HL-60 (cell line): Measurements from ENCODE around the gene ARAP2.
A peak's percentile ranks its signal among the peaks of the same experiment; 100 is the strongest.

ENCODE experiments used
- DNase-seq, 2 experiments: peaks; one replicate each; pipeline ENCODE4 v3.0.0-alpha.2; 2010 to 2020; ENCODE audit warnings: low read depth in 1 of 2, low spot score in 1 of 2
- H3K27ac ChIP-seq: fragments of 250-450 bp; sonication (Bioruptor Pico); replicated peaks from 2 replicates; pipeline ENCODE4 v1.5.1; 2020; ENCODE audit warnings: mild to moderate bottlenecking, moderate library complexity
- H3K27me3 ChIP-seq: fragments of 250-450 bp; sonication (Bioruptor Pico); 2 replicates; pipeline ENCODE4 v1.5.1; 2021; ENCODE audit warnings: mild to moderate bottlenecking, moderate library complexity; ENCODE audit not compliant: insufficient read depth, poor library complexity, severe bottlenecking
- H3K4me3 ChIP-seq: replicated peaks from 2 replicates; pipeline ENCODE4 v1.5.1; 2011; ENCODE audit warnings: mild to moderate bottlenecking, control low read depth, low read length; ENCODE audit not compliant: insufficient read depth
- GABPA ChIP-seq: IDR thresholded peaks from 2 replicates; pipeline ENCODE4 v1.6.1; 2012; ENCODE audit warnings: low read depth
- POLR2AphosphoS5 ChIP-seq: IDR thresholded peaks from 2 replicates; pipeline ENCODE4 v1.6.1; 2012; ENCODE audit warnings: low read depth
- REST ChIP-seq: IDR thresholded peaks from 2 replicates; pipeline ENCODE4 v1.6.1; 2012; ENCODE audit warnings: low read depth; ENCODE audit not compliant: insufficient replicate concordance
- SPI1 ChIP-seq: IDR thresholded peaks from 2 replicates; pipeline ENCODE4 v1.6.1; 2012; ENCODE audit warnings: low read depth, mild to moderate bottlenecking, borderline replicate concordance
- TF ChIP-seq, protein P1 (sequence below): IDR thresholded peaks from one replicate; pipeline ENCODE4 v1.5.1; 2011; ENCODE audit warnings: low read length, control low read depth, inconsistent platforms; ENCODE audit not compliant: insufficient read depth

ARAP2 gene

GRCh38 chr4:36273276-36273675 lies 29.0 kb upstream of the ARAP2 start:
- Histone ChIP-seq H3K27ac (no peak overlapping the region), H3K4me3 (no peak overlapping the region), H3K27me3 (no peaks in the 10 kb centered on the region)
- TF ChIP-seq POLR2AphosphoS5 (no peak), GABPA (no peak)
- DNase-seq, result no peak

DNA sequence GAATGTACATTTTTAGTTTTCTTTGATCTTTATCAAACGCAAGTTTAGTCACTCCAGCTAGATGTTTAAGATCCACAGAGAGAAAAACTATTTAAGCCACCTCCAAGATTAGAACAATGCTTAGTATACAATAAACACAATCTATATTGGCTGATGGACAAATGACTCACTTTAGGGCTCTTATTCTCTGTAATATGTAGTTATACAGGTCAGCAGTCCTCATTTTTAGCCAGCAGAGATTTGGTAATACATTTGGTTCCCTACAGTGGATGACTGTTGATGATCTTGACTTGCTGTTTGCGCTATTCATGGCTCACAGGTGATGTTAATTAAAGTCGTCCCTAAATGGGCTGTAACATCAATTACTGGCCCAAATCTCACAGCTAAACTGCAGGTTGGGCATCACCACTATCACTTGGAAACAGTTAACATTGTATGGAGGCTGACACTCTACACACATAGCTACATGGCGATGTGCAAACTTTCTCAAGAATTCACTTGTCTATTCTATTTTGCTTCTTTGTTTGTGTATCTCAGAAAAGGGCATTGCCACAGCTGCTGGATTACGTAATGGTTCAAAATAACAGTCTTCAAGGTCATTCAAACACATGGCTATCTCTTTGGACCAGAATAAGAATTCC lies 25.3 kb upstream of the ARAP2 start:
- H3K27ac ChIP-seq, result no peak overlapping the region
- no peak overlapping the region for H3K4me3 ChIP-seq
- TF ChIP-seq REST (no peak), POLR2AphosphoS5 (no peak)
- TF ChIP-seq, protein P1, sequence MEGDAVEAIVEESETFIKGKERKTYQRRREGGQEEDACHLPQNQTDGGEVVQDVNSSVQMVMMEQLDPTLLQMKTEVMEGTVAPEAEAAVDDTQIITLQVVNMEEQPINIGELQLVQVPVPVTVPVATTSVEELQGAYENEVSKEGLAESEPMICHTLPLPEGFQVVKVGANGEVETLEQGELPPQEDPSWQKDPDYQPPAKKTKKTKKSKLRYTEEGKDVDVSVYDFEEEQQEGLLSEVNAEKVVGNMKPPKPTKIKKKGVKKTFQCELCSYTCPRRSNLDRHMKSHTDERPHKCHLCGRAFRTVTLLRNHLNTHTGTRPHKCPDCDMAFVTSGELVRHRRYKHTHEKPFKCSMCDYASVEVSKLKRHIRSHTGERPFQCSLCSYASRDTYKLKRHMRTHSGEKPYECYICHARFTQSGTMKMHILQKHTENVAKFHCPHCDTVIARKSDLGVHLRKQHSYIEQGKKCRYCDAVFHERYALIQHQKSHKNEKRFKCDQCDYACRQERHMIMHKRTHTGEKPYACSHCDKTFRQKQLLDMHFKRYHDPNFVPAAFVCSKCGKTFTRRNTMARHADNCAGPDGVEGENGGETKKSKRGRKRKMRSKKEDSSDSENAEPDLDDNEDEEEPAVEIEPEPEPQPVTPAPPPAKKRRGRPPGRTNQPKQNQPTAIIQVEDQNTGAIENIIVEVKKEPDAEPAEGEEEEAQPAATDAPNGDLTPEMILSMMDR, result no peak
- H3K27me3 ChIP-seq, result no peaks in the 10 kb centered on the region
- no peak for DNase-seq

DNA sequence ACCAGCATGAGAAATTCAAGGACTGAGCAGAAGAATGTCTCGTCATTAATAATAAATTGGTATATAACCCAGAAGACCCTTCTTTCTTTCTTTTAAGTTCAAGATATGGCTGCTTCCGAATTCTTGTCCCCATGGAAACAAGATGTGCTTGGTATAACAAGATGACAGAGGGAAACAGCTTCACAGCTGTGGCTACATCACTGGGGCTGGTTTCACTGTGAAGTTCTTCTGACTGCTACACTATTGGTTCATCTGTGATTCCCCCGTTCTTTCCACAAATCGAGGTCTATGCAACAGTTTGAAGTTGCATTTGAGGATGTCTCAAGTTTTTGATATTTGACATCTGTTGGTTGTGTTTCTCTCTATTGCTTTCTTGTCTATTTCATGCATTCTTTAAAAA lies 24.8 kb upstream of the ARAP2 start:
- no peak overlapping the region for H3K4me3 ChIP-seq
- TF ChIP-seq GABPA (no peak), POLR2AphosphoS5 (no peak), REST (no peak), SPI1 (no peak)
- TF ChIP-seq, protein P1, result no peak
- H3K27ac ChIP-seq, result no peak overlapping the region
- H3K27me3 ChIP-seq, result no peaks in the 10 kb centered on the region
- no peak for DNase-seq

GRCh38 chr4:36267486-36268268 lies 23.4 kb upstream of the ARAP2 start:
- DNase-seq, result no peak
- TF ChIP-seq GABPA (no peak; the same call in 1 of the 2 replicates), SPI1 (peak; percentile 18; the same call in 1 of the 2 replicates), REST (no peak), POLR2AphosphoS5 (no peak)
- Histone ChIP-seq H3K27me3 (no peaks in the 10 kb centered on the region), H3K4me3 (no peak overlapping the region), H3K27ac (peak overlapping the region; percentile 57)
